Endothelial cell (in vitro differentiated cells): ENCODE data around the gene NUTM2A. TPM values are rescaled to one million over a fixed set of nuclear protein-coding genes. Genes with fewer than 3 reads are reported as not detected.
"Not testable (repeated sequence)": the region's sequence is repeated elsewhere in the genome, so short reads cannot be mapped to it uniquely, and the experiment has no call there.

Experiments used
- DNase-seq: peaks from one replicate; pipeline ENCODE4 v3.0.0; 2021; ENCODE audit warnings: low spot score
- H3K27ac Mint-ChIP-seq: one replicate; pipeline ENCODE4 v1.8.0; 2021; ENCODE audit warnings: mixed read lengths, inconsistent platforms; ENCODE audit not compliant: unreplicated experiment
- H3K27me3 Mint-ChIP-seq: one replicate; pipeline ENCODE4 v1.8.0; 2021; ENCODE audit warnings: mild to moderate bottlenecking, moderate library complexity, mixed read lengths, inconsistent platforms; ENCODE audit not compliant: unreplicated experiment
- H3K36me3 Mint-ChIP-seq: one replicate; pipeline ENCODE4 v1.8.0; 2021; ENCODE audit warnings: mild to moderate bottlenecking, low read depth, mixed read lengths, inconsistent platforms; ENCODE audit not compliant: unreplicated experiment
- H3K4me1 Mint-ChIP-seq: one replicate; pipeline ENCODE4 v1.8.0; 2021; ENCODE audit warnings: mild to moderate bottlenecking, mixed read lengths, inconsistent platforms; ENCODE audit not compliant: unreplicated experiment
- H3K4me3 Mint-ChIP-seq: one replicate; pipeline ENCODE4 v1.8.0; 2021; ENCODE audit warnings: mild to moderate bottlenecking, mixed read lengths, inconsistent platforms; ENCODE audit not compliant: unreplicated experiment
- H3K9me3 Mint-ChIP-seq: one replicate; pipeline ENCODE4 v1.8.0; 2021; ENCODE audit warnings: mixed read lengths, inconsistent platforms; ENCODE audit not compliant: unreplicated experiment
- total RNA-seq: library from RNA; stranded (reverse); fragmentation: NEBNext Ultra II Directional; extraction: Animal tissue kit (Norgen Biotek cat#: 25700); gene quantifications from one replicate; pipeline ENCODE4 v1.2.1, GENCODE V29; 2021; ENCODE audit not compliant: unreplicated experiment

Gene NUTM2A
- total RNA-seq, 1 donor from 2014 or later = 2.6 TPM

- not testable (repeated sequence) for H3K27ac Mint-ChIP-seq, H3K4me3 Mint-ChIP-seq, H3K4me1 Mint-ChIP-seq, H3K9me3 Mint-ChIP-seq, DNase-seq, H3K36me3 Mint-ChIP-seq, H3K27me3 Mint-ChIP-seq
These were observed 11.4 kb upstream of the NUTM2A start for GRCh38 chr10:87213806-87214205.

GRCh38 chr10:87216120-87216519, 9.1 kb upstream of the NUTM2A start:
- H3K9me3 Mint-ChIP-seq, H3K27ac Mint-ChIP-seq, H3K36me3 Mint-ChIP-seq, H3K27me3 Mint-ChIP-seq, H3K4me3 Mint-ChIP-seq, H3K4me1 Mint-ChIP-seq, DNase-seq: not testable (repeated sequence)

- H3K9me3 Mint-ChIP-seq, H3K4me1 Mint-ChIP-seq, DNase-seq, H3K36me3 Mint-ChIP-seq, H3K27me3 Mint-ChIP-seq, H3K4me3 Mint-ChIP-seq, H3K27ac Mint-ChIP-seq: not testable (repeated sequence)
These were observed 5.9 kb upstream of the NUTM2A start for GRCh38 chr10:87219370-87219769.

GRCh38 chr10:87222789-87223188, 2.5 kb upstream of the NUTM2A start:
- not testable (repeated sequence) for H3K4me3 Mint-ChIP-seq, H3K27me3 Mint-ChIP-seq, H3K9me3 Mint-ChIP-seq, H3K27ac Mint-ChIP-seq, DNase-seq, H3K36me3 Mint-ChIP-seq, H3K4me1 Mint-ChIP-seq

- not testable (repeated sequence) for H3K4me3 Mint-ChIP-seq, H3K27me3 Mint-ChIP-seq, H3K4me1 Mint-ChIP-seq, H3K9me3 Mint-ChIP-seq, H3K36me3 Mint-ChIP-seq, H3K27ac Mint-ChIP-seq, DNase-seq
These were observed 3.0 kb downstream of the NUTM2A start for GRCh38 chr10:87228247-87228646.

- not testable (repeated sequence) for H3K4me3 Mint-ChIP-seq, H3K27me3 Mint-ChIP-seq, H3K9me3 Mint-ChIP-seq, H3K36me3 Mint-ChIP-seq, H3K4me1 Mint-ChIP-seq, DNase-seq, H3K27ac Mint-ChIP-seq
These were observed 4.0 kb downstream of the NUTM2A start for GRCh38 chr10:87229211-87229610.

- not testable (repeated sequence) for H3K27me3 Mint-ChIP-seq, H3K4me1 Mint-ChIP-seq, H3K9me3 Mint-ChIP-seq, H3K4me3 Mint-ChIP-seq, H3K27ac Mint-ChIP-seq, H3K36me3 Mint-ChIP-seq, DNase-seq
These were observed 9.6 kb downstream of the NUTM2A start for GRCh38 chr10:87234854-87235253.

GRCh38 chr10:87237244-87237643, 12.0 kb downstream of the NUTM2A start:
- not testable (repeated sequence) for H3K4me3 Mint-ChIP-seq, H3K27ac Mint-ChIP-seq, H3K4me1 Mint-ChIP-seq, DNase-seq, H3K36me3 Mint-ChIP-seq, H3K9me3 Mint-ChIP-seq, H3K27me3 Mint-ChIP-seq

GRCh38 chr10:87239346-87239808, 14.1 kb downstream of the NUTM2A start:
- DNase-seq, H3K36me3 Mint-ChIP-seq, H3K9me3 Mint-ChIP-seq: not testable (repeated sequence)

GRCh38 chr10:87242192-87242591, 16.9 kb downstream of the NUTM2A start:
- H3K9me3 Mint-ChIP-seq, H3K27me3 Mint-ChIP-seq, H3K4me1 Mint-ChIP-seq, H3K27ac Mint-ChIP-seq, DNase-seq, H3K36me3 Mint-ChIP-seq, H3K4me3 Mint-ChIP-seq: not testable (repeated sequence)

More at GRCh38 chr10:87239346-87239808, 14.1 kb downstream of the NUTM2A start:
- not testable (repeated sequence) for H3K4me1 Mint-ChIP-seq, H3K27ac Mint-ChIP-seq, H3K27me3 Mint-ChIP-seq, H3K4me3 Mint-ChIP-seq

- not testable (repeated sequence) for H3K36me3 Mint-ChIP-seq, H3K27me3 Mint-ChIP-seq, H3K27ac Mint-ChIP-seq, H3K4me1 Mint-ChIP-seq, H3K4me3 Mint-ChIP-seq, H3K9me3 Mint-ChIP-seq, DNase-seq
These were observed 22.1 kb downstream of the NUTM2A start for GRCh38 chr10:87247335-87247734.

- H3K9me3 Mint-ChIP-seq, H3K36me3 Mint-ChIP-seq, H3K27me3 Mint-ChIP-seq, H3K4me3 Mint-ChIP-seq, H3K27ac Mint-ChIP-seq, DNase-seq, H3K4me1 Mint-ChIP-seq: not testable (repeated sequence)
These were observed 23.6 kb downstream of the NUTM2A start for GRCh38 chr10:87248818-87249353.
